Activated naive CD8-positive, alpha-beta T cell treated with anti-CD3 and anti-CD28 coated beads, Interleukin-2, amount 10 ng/mL, durations not matched to agents 7 days and 5 days (primary cell): ENCODE results near the gene FOXO1. TPM values are rescaled to one million over a fixed set of nuclear protein-coding genes. Genes with fewer than 3 reads are reported as not detected.

Source experiments
- total RNA-seq, 2 experiments: library from RNA; stranded (reverse); gene quantifications; one replicate each; pipeline ENCODE4 v1.2.3, GENCODE V29; 2021

FOXO1 gene
- total RNA-seq, 2 experiments from 2014 or later, result 36.7 to 39.8 TPM

Other genes starting within 250 kb of the FOXO1 start
- 10 to 100 TPM; 35.7 to 36.9 TPM for gene MRPS31, start 104.5 kb upstream of the FOXO1 start, total RNA-seq
- gene SLC25A15, start 123.0 kb upstream of the FOXO1 start, total RNA-seq, result 10 to 100 TPM; 12.3 to 12.5 TPM